OCI-LY1 (cell line): Measurements from ENCODE around the gene SYTL1.
A peak's percentile ranks its signal among the peaks of the same experiment; 100 is the strongest.

Experiments used
- H2AFZ ChIP-seq: fragments of 200-600 bp; sonication (generic), shearing (Covaris generic); 2 replicates; pipeline ENCODE4 v1.6.0; 2014; ENCODE audit warnings: antibody characterized with exemption, mild to moderate bottlenecking, low read length
- H3F3A ChIP-seq: fragments of 200-600 bp; sonication (generic), shearing (Covaris generic); 2 replicates; pipeline ENCODE4 v1.6.0; 2014; ENCODE audit warnings: mild to moderate bottlenecking, antibody characterized with exemption, low read length, moderate library complexity; ENCODE audit not compliant: insufficient read depth
- H3K27ac ChIP-seq: fragments of 200-600 bp; sonication (generic); 2 replicates; pipeline ENCODE4 v1.5.1; 2014; ENCODE audit warnings: low read length, mixed run types, mild to moderate bottlenecking, low read depth; ENCODE audit not compliant: poor library complexity, severe bottlenecking
- H3K27me3 ChIP-seq: fragments of 200-600 bp; sonication (generic); 2 replicates; pipeline ENCODE4 v1.6.0; 2014; ENCODE audit warnings: antibody characterized with exemption, mild to moderate bottlenecking, low read length, moderate library complexity; ENCODE audit not compliant: insufficient read depth
- H3K36me3 ChIP-seq: fragments of 200-600 bp; sonication (generic); 2 replicates; pipeline ENCODE4 v1.6.1; 2014; ENCODE audit warnings: mild to moderate bottlenecking, antibody characterized with exemption, low read length, moderate library complexity, mixed read lengths; ENCODE audit not compliant: insufficient read depth
- H3K4me1 ChIP-seq: fragments of 200-600 bp; sonication (generic); 2 replicates; pipeline ENCODE4 v1.5.1; 2014; ENCODE audit warnings: mild to moderate bottlenecking, low read length, moderate library complexity; ENCODE audit not compliant: insufficient read depth, severe bottlenecking
- H3K4me2 ChIP-seq: fragments of 200-600 bp; sonication (generic), shearing (Covaris generic); 2 replicates; pipeline ENCODE4 v1.6.1; 2014; ENCODE audit warnings: low read length
- H3K4me3 ChIP-seq: fragments of 200-600 bp; sonication (generic); 2 replicates; pipeline ENCODE4 v1.5.1; 2014; ENCODE audit warnings: low read length, low read depth, mild to moderate bottlenecking, mixed read lengths; ENCODE audit not compliant: poor library complexity, severe bottlenecking
- H3K79me2 ChIP-seq: fragments of 200-600 bp; shearing (Covaris generic); 2 replicates; pipeline ENCODE4 v1.6.1; 2016; ENCODE audit warnings: mixed run types, low read length, mixed read lengths; ENCODE audit not compliant: insufficient read depth
- H3K9ac ChIP-seq: fragments of 200-600 bp; sonication (generic), shearing (Covaris generic); 2 replicates; pipeline ENCODE4 v1.6.1; 2014; ENCODE audit warnings: mild to moderate bottlenecking, low read length, mixed read lengths
- H3K9me2 ChIP-seq: fragments of 200-600 bp; sonication (generic), shearing (Covaris generic); 2 replicates; pipeline ENCODE4 v1.6.1; 2014; ENCODE audit warnings: low read depth, mild to moderate bottlenecking, low read length, mixed read lengths
- H3K9me3 ChIP-seq: fragments of 200-600 bp; shearing (Covaris generic); 2 replicates; pipeline ENCODE4 v1.6.1; 2014; ENCODE audit warnings: low read length, mixed read lengths
- H4K20me1 ChIP-seq: fragments of 200-600 bp; sonication (generic), shearing (Covaris generic); 2 replicates; pipeline ENCODE4 v1.6.0; 2016; ENCODE audit warnings: mild to moderate bottlenecking, low read length; ENCODE audit not compliant: insufficient read depth
- CTCF ChIP-seq: fragments of 200-600 bp; sonication (generic), shearing (Covaris generic); IDR thresholded peaks from 2 replicates; pipeline ENCODE4 v1.5.1; 2017; ENCODE audit warnings: mild to moderate bottlenecking, antibody characterized with exemption, low read length, moderate library complexity, mixed read lengths
- EZH2 ChIP-seq: fragments of 200-600 bp; sonication (generic), shearing (Covaris generic); IDR thresholded peaks from 2 replicates; pipeline ENCODE4 v1.8.0; 2017; ENCODE audit warnings: borderline replicate concordance, mixed run types, mild to moderate bottlenecking, antibody characterized with exemption, low read length, moderate library complexity, mixed read lengths

Gene SYTL1

GRCh38 chr1:27402349-27402754 lies 60.5 kb downstream of the SYTL1 start:
- H2AFZ ChIP-seq: no peak overlapping the region
- H3K9ac ChIP-seq: peak overlapping the region; percentile 52; the same call in 1 of the 2 replicates

GRCh38 chr1:27403065-27403726 lies 61.4 kb downstream of the SYTL1 start:
- Histone ChIP-seq H3K9me3 (no peaks in the 10 kb centered on the region), H3K27me3 (no peaks in the 10 kb centered on the region), H3K4me2 (peak overlapping the region; percentile 65), H3K4me3 (peak overlapping the region; percentile 28), H3F3A (no peaks in the 10 kb centered on the region), H4K20me1 (no peaks in the 10 kb centered on the region), H3K9ac (peak overlapping the region; percentile 52), H3K36me3 (peaks cover 32% of the 10 kb centered on the region), H3K79me2 (no peaks in the 10 kb centered on the region), H3K9me2 (no peaks in the 10 kb centered on the region), H3K4me1 (peaks cover 60% of the 10 kb centered on the region), H3K27ac (peak overlapping the region; percentile 94), H2AFZ (no peak overlapping the region)
- TF ChIP-seq CTCF (peak; percentile 66), EZH2 (no peak)

More at GRCh38 chr1:27402349-27402754, 60.5 kb downstream of the SYTL1 start:
- H3F3A ChIP-seq: no peaks in the 10 kb centered on the region
- peaks cover 52% of the 10 kb centered on the region for H3K4me1 ChIP-seq
- TF ChIP-seq CTCF: peak; percentile 21; the same call in 1 of the 2 replicates
- TF ChIP-seq EZH2: no peak
- no peaks in the 10 kb centered on the region for H3K27me3 ChIP-seq
- no peaks in the 10 kb centered on the region for H3K9me3 ChIP-seq
- H3K27ac ChIP-seq: peak overlapping the region; percentile 94
- no peaks in the 10 kb centered on the region for H4K20me1 ChIP-seq
- H3K9me2 ChIP-seq: no peaks in the 10 kb centered on the region
- peaks cover 23% of the 10 kb centered on the region for H3K36me3 ChIP-seq
- H3K79me2 ChIP-seq: no peaks in the 10 kb centered on the region
- no peak overlapping the region for H3K4me3 ChIP-seq
- H3K4me2 ChIP-seq: peak overlapping the region; percentile 65; the same call in 1 of the 2 replicates
